Activated CD4-positive, alpha-beta T cell treated with anti-CD3 and anti-CD28 coated beads for 24 hours (primary cell): Measurements from ENCODE around the gene LRMDA.

ENCODE experiments used
- DNase-seq, 2 donors: peaks; one replicate each; pipeline ENCODE4 v3.0.0-alpha.2; 2020; ENCODE audit warnings: low read depth in 2 of 2

LRMDA gene

DNA sequence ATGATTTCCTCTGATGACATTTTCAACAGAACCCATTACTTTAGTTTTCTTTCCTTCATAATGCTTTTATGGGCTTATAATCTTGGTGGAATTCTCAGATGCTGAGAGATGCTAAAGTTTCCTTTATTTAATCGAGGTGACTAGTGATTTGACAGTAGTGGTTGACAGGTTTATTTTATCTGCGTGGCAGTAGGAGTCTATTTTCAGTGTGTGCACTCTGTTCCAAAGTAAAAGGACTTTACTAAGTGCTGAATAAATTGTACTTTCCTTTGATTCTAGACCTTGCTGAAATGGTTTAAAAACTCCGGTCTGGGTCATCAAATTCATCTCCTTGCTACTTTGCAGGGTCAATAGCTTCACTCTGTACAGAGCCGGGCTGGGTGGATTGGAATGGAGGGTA lies 900.3 kb downstream of the LRMDA start:
- DNase-seq = no peak

DNA sequence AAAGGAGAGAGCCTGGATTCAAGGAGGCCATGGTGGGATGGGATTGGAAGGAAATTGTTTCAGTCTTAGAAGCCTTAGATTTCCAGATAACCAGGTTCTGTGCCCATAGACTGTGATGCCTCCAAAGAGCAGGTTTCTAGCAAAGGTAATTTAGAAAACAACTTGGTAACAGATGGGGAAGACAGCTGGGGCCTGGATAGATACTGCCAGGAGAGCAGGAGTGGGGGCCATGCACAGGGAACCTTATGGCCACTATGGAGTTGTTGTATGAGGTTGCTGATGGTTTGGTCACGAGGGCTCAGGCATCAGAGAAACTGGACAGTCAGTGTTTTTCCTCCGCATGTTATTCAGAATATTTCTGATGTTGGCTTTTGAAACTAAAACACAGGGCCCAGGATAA lies 901.9 kb downstream of the LRMDA start:
- DNase-seq = no peak

DNA sequence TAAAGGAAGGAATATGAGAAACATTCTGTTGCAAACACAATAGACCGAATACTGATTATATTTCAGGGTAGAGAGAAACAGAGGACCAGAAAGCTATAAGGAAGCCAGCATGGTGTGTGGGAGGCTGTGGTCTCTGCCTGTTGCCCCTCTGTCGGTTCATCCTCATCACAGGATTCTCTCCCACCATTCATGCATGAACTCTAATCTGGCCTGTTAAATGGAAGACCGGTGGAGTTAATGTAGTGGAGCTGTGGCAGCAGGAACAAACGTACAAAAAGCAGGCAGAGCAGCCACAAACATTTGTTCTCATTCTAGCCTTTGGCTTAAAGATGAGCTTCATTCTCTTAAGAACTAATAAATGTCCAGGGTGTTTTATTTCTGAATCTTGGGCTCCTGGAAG lies 902.4 kb downstream of the LRMDA start:
- DNase-seq = no peak

DNA sequence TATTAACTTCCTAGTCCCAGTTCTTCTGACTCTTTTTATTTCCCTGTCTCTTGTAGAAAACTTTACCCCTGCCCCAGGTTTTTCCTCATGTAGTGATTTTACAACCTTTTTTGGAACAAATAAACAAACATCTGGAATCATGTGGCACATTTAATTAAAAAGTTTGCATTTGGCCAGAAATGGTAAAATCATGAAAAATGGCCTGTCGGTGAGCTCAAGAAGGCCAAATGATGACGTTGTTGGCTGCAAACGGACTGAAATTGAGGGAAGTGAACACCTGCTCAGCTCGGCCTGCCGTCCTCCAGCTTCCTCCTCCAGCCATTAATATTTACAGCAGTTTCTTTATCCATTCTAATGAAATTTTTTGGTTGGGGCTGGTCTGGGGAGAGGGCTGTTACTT lies 902.8 kb downstream of the LRMDA start:
- no peak for DNase-seq

DNA sequence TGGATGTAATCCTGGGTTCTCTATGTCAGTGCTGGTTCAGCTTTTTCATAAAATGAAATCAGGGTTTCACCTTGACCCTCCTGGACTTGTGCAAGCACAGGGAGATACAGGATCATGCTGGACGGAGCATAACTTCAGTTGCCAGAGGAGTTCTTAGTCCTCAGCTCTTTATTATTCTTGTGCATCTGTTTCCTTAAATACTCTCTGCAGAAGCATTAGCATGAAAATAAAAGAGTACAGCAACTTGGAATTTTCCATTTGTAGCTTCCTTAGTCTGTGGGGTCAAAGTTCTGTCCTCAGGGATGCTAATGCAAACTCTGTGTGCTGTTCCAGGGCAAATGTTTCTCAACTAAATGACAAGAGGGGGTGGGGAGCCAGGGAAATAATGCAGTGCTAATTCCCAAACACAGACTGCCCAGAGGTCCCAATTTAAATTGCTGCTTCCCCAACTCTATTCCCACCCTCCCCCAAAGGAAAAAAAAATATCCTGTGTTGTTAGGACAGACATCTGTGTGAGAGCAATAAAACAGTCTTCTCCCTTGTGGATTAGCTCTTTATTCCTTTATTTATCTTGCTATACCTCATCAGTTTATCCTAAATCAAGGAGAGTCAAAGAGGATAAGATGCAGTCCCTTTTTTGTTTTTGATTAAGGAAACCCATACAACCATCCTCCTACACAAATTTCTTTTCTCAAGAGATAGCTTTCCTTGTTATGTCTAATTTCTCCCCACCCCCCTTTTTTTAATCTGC lies 905.0 kb downstream of the LRMDA start:
- DNase-seq = no peak

DNA sequence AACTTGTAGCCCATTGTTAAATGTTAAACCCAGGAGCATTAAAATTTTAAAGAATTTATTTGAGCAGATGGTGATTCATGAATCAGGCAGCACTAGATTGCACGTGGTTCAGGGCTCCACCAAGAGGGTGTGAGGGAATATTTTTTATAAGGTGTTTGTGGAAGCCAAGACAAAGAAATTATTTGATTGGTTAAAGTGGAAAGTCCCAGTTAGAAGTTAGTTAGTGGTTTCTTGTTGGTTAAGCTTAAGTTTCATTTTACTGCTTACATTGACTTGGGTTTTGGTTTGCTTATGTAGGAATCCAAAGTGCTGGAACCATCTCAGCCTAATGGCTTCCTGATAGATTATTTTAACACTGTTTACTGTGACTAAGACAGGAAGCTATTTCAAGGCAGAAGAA lies 906.2 kb downstream of the LRMDA start:
- DNase-seq = no peak

DNA sequence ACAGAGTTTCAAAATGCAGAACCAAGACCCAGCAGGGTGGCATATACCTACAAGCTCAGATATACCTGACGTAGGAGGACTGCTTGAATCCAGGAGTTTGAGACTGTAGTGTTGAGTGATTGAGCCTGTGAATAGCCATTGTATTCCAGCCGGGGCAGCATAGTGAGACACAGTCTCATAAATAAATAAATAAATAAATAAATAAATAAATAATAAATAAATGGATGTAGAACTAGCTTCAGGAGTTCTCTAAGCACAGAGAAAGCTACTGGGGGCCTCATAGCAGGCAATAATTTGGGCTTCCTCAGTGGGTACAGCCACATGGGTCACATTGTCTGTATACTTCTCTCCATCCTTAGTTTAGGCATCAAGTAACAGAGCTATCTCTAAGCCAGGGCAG lies 906.8 kb downstream of the LRMDA start:
- no peak for DNase-seq

DNA sequence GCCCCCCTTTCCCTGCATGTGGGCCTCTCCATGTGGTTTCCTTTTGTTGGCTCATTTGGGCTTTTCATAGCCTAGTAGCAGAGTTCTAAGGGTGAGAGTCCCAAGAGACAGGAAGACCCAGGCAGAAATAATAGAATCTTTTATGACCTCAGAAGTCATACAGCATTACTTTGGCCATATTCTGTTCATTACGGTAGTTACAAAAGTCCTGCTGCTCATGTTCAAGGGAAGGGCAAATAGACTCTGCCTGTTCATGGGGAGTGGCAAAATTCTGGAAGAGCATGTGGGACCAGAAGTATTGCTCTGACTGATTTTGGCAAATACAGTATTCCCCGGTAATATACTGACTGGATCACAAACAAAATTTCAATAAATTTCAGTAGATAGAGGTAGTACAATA lies 910.3 kb downstream of the LRMDA start:
- DNase-seq = no peak

DNA sequence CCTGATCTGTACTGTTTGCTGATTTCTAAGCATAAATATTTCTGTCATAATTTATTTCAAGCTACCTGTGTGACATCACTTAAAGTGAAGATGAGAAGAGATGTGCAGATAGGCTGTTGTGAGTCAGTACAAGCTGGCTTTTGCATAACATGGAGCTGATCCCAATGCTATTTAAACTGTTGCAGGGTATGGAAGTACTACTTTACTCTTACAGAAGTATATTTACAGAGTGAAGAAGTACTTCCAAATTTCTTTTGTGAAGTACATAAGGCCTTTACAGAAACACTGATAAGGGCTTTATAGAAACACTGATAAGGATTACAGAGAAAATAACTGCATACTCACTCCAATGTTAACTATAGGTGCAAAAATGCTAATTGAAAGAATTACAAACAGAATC lies 911.6 kb downstream of the LRMDA start:
- no peak for DNase-seq

DNA sequence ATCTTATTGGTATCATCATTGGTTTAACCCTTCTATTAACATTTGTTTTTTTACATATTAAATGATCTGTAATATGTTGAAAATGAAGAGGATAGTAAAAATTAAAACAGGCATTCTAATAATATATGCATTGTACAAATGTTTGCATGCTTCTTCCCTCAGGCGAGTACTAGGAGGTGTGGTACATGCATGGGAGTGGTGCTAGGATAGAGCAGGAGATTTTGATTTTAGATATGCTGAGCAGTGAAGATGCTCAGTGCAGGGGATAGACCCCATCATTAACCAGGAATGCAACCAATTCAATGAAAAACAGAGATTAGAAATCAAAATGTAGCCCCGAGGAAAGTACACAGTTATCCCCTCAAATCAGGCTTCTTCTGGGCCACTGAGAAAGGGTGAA lies 916.4 kb downstream of the LRMDA start:
- DNase-seq = no peak

DNA sequence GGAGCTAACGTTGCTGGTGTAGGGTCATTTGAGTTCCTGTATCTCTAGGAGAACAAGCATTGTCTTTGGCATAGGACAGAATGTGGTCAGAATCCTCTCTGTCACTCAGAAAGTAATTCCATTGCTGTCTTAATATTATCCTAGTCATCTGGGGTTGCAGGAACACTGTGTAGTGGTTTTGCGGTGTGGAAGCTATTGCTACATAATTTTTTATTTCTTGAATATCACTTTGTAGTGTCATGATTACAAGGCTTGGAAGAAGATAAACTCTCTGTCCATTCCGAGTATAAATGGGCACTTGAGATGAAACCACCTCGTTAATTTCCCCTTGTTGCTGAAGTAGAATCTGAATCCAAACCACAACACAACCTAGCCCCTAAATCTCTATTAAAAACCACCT lies 919.2 kb downstream of the LRMDA start:
- DNase-seq = no peak

DNA sequence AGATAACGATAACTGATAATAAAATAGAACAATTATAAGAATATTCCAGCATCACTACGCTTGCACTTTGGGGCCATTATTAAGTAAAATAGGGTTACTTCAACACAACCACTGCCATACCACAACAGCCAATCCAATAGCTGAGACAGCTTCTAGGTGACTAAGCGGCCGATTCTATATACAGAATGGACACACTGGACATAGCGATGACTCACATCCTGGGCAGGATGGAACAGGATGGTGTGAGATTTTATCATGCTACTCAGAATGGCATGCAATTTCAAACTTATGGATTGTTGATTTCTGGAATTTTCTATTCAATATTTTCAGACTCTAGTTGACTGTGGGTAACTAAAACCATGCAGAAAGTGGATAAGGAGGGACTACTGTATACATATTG lies 920.9 kb downstream of the LRMDA start:
- no peak for DNase-seq

DNA sequence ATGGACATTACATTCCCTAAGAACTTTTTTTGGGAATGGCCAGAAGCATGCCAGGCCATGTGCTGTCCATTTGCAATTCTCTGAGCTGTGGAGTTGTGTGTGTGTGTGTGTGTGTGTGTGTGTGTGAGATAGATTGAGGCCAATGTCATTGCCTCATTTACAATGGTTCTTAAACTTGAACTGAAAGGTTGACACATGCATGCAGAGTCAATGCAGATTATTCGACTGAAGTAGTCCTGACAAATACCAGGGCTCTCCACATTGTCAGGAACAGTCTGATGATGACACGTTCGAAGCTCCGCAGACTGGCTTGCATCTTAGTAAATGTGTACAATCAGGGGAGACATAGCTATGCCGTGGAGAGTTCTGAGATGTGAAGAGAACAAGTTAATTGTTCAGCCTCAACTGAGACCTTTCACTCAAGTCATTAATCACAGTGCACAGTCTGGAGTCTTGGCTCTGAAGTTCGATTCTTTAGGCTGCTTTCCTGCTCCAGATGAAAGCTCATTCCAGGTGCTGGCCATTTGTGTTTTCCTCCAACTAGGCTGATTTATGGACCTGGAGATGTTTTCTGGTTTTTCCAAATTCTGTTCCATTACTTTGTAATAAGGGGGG lies 921.9 kb downstream of the LRMDA start:
- no peak for DNase-seq

DNA sequence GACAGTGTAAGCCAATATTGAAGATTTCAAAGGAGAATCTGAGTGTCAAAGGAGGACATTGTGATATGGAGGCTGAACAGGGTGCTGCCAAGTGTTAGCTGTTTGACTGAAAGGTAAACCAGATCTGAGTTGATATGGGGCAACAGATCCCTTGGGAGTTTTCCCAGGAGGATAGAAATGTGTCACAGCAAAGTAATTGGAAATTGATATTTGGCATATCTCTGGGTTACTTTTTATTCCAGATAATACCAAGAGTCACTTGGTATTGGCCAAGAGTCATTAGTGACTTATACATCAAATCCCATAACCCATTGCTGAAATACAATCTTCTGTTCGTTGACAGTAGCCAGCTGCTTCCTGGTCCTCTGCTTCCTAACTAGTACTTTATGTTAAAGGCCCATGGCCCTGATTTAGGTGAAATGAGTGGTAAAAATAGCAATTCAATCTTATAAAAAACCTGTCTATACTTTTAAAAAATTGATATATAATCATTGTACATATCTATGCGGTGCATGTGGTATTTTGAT lies 922.9 kb downstream of the LRMDA start:
- DNase-seq = no peak

DNA sequence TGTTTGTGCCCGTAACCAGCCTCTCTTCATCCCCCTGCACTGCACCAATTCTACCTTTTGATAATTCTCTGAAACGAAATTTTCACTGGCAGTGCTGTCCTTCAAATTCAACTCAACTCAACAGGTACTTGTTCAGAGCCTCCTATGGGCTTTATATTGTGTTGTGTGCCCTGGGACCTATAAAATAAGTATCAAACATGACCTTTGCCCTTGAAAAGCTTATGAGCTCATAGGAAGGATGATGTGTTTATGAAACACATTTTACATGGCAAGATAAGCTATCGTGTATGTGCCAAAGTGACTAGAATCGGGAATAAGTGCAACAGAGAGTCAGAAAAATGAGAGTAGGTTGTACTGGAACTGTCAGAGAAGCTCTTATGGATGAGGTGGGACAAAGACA lies 923.5 kb downstream of the LRMDA start:
- DNase-seq = no peak

DNA sequence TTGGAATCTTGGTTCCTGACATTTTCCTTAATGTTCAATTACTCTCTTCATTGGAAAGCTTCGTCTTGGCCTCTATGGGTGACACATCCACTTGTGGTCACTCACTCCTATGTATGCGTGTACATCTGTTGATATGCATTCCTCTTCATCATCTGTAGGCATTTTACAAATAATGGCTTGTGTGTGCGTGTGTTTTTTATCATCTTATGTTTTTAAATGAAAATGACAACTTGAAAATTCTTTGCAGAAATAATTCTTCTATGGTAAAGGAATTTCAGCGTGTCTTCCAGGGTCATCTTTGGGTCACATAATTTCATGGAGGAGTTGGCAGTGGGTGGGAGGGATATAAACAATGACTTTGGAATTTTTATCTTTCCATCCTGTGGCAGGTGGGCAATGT lies 925.1 kb downstream of the LRMDA start:
- no peak for DNase-seq

DNA sequence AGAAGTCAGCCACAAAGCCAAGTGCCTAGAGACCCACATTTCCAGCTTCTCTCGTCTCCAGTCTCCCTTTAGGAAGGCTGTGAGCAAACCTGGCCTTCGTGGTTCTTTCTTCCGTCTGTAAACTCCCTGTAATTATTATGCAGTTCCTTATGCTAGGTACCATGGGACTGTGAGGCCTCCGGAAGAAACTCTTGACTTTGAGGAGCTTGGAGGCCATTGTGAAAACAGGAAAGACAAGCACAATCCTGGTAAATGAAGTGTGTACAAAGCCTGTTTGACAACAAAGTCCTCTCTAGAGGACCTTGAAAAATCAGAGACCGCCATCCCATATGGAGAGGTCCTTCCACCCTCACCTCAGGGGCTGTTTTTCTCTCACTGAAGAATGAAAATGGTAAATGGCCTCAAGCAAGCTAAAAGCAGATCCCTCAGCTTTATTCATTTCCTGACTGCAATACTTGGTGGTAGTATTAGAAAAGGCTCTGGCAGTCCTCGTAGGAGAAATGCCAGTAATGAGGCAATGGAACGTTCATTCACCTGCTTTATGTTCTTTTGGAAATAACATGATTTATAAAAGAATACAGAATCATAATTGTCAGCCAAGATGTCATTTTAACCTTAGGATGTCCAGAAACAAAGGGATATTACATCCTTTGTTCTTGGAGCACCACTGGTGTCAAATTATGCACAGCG lies 926.4 kb downstream of the LRMDA start:
- no peak for DNase-seq

DNA sequence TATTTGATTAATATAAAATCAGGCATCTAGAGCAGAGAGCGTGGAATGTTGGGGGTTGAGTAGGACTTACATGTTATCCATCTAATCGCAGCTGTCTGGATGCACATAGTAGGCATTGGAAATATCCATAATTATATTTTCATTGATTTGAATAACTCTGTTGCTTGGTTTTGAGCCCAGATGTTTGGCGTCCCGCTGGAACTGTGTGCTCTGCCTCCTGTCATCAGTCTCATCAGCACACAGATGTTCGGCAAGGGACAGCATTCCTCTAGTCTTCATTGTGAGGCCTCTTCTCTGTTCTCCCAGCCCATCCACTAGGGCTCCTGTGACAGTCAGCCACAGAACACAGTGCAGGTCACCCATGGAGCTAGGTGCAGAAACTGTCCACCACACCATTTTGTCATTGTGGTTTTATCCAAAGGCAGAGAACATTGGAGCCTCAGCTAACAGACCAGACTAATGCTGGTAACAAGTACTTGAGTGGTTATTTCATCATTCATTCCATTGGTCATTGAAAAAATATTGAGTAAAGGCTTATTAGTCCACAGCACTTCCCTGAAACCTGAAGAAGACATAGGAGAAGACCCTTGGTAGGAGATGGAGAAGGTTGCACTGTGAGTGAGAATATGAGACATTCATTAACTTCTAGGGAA lies 927.4 kb downstream of the LRMDA start:
- DNase-seq = no peak

DNA sequence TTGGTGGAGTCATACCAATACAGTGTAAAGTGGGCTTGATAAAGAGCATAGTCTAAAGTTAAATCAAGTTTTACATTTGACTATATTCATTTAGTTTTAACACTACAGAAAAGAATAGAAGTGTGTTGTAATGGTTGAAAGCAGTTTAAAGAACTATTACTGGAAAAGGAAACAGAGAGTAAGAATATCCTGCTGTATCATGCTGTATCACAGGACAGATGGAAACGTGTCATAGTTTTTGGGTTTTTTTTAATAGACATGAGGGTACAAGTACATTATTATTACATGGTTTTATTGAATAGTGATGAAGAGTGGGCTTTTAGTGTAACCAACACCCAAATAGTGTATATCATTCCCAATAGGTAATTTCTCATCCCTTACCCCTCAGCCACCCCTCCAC lies 944.3 kb downstream of the LRMDA start:
- DNase-seq = no peak

DNA sequence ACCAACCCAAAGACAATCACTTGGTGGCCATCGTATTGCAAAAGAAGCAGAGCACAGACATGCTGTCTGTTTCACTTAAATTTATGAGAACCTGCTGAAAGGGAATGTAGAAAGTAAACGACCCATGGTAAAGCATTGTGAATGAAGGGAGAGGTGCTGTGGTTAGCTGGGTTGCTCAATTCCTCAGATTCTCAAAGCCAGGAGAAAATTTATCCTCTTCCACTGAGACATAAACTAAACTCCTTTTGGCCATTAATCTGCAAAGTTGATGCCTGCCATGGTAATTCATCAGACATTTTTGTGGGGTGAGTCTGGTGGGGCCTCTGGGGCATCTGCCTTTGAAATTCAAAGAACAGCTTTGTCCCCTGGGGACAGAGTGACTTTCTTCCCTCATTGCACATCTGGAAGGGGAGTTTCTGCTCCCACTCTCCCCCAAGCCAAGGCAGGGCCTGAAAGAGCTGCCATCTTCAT lies 951.0 kb downstream of the LRMDA start:
- no peak for DNase-seq

DNA sequence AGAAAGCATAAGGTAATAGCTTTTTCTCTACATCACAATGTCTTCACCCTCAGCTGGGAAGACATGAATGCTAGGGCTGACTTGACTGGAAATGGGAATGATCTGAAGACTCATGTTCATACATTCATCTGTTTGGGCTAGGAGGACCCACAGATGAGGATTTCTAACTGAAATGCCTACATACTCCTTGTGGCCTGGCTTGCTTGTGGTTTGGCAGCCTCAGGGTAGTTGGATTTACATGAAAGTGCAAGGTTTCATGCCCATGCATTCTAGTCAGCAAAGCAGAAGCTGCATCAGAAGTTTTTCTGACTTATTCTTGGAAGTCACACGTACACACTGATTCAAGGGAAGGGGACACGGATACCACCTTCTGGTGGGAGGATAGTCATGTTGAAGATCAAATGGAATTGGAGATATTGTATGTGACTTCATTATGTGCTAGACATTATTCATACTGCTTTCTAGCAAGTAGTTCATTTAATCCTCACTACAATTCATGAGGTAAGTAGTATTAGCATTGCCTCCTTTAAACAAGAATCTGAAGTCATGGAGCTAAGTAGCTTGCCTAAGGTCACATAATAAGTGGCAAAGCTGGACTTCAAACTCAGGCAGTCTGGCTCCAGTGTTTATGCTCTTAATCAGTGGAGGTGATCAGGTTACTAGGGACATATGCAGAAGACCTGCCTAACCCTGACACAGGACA lies 957.0 kb downstream of the LRMDA start:
- no peak for DNase-seq
